Activated B cell treated with CpG ODN at 0.5 μM for 24 hours (primary cell): ENCODE measurements around the gene MNT. TPM values are rescaled to one million over a fixed set of nuclear protein-coding genes. Genes with fewer than 3 reads are reported as not detected.

Experiments
- ATAC-seq: fragments of 200-7000 bp; cut with Tn5 transposase; one replicate; pipeline ENCODE4 v1.10.0; 2021; ENCODE audit warnings: low read depth, mild to moderate bottlenecking, moderate library complexity
- CTCF ChIA-PET: fragments of 350-600 bp; sonication (Branson Sonifier 250); formaldehyde crosslinking; loops from one replicate; lab custom pipeline; 2021; ENCODE audit warnings: antibody characterized with exemption; lab: Charles Lee
- POLR2A ChIA-PET: fragments of 350-600 bp; sonication (Branson Sonifier 250); formaldehyde crosslinking; loops from one replicate; lab custom pipeline; 2021; ENCODE audit warnings: antibody characterized with exemption; lab: Charles Lee
- DNase-seq: peaks from one replicate; pipeline ENCODE4 v3.0.0; 2022
- H3K27ac Mint-ChIP-seq: one replicate; pipeline ENCODE4 v1.8.0; 2020; ENCODE audit warnings: mixed read lengths
- H3K27me3 Mint-ChIP-seq: one replicate; pipeline ENCODE4 v1.8.0; 2021; ENCODE audit warnings: mixed read lengths
- H3K36me3 Mint-ChIP-seq: one replicate; pipeline ENCODE4 v1.8.0; 2021; ENCODE audit warnings: low read depth, mixed read lengths
- H3K4me1 Mint-ChIP-seq: one replicate; pipeline ENCODE4 v1.8.0; 2021; ENCODE audit warnings: mixed read lengths
- H3K4me3 Mint-ChIP-seq: one replicate; pipeline ENCODE4 v1.8.0; 2020; ENCODE audit warnings: mild to moderate bottlenecking, mixed read lengths
- H3K9me3 Mint-ChIP-seq: one replicate; pipeline ENCODE4 v1.8.0; 2020; ENCODE audit warnings: mixed read lengths
- CTCF ChIP-seq: fragments of 200-600 bp; IDR thresholded peaks from one replicate; pipeline ENCODE4 v1.8.0; 2022; ENCODE audit warnings: antibody characterized with exemption, mild to moderate bottlenecking
- intact Hi-C: fragments of 100-400 bp; cut with micrococcal nuclease; formaldehyde crosslinking; loops from one replicate; pipeline ENCODE4 v1.15.1; 2024
- total RNA-seq: library from RNA; stranded (reverse); gene quantifications from 2 replicates; pipeline ENCODE4 v1.2.3, GENCODE V29; 2022

MNT gene
- total RNA-seq, 1 donor from 2014 or later, result 31.3 TPM

DNA sequence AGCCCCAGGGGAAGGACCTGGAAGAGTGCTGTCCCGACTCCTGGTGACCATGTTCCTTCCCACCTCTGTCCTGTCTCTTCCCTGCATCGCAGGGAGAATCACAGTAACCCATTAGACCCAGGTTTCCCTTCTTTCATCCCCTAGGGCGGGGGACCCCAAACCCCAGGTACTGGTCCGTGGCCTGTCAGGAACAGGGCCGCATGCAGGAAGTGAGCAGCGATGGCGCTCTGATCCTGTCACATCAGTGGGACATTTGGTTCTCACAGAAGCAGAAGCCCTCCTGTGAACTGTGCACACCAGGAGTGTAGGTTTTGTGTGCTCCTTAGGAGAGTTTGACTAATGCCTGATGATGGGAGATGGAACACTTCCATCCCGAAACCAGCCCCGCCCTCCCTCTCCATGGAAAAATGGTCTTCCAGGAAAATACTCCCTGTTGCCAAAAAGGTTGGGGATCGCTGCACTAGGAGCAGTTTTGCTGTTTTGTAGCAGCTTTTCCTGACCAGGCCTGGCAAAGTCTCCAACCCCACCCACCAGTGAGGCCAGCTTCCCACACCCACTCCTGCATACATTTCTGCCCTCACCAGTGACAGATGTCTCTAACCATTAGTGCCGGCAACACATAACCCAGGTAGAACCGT, 10.5 kb downstream of the MNT start:
- Mint-ChIP-seq H3K4me1 (peaks cover 30% of the 10 kb centered on the region), H3K36me3 (peaks cover 25% of the 10 kb centered on the region), H3K4me3 (peak overlapping the region; percentile 38), H3K9me3 (no peaks in the 10 kb centered on the region), H3K27ac (peak overlapping the region; percentile 73), H3K27me3 (no peaks in the 10 kb centered on the region)
- DNase-seq (no peak), ATAC-seq (no peak)
- intact Hi-C loops, result no loop called here
- TF ChIP-seq CTCF, result no peak
- ChIA-PET CTCF (interaction anchor here (2.4 kb wide), 1 partner anchor 25 kb away, joined by 23 read pairs; no protein-coding TSS in a partner anchor), POLR2A (interaction anchor here (1.6 to 4.4 kb wide), 2 partner anchors 9 to 12 kb away, joined by 5 to 103 read pairs; partner anchors contain the start of gene MNT)

DNA sequence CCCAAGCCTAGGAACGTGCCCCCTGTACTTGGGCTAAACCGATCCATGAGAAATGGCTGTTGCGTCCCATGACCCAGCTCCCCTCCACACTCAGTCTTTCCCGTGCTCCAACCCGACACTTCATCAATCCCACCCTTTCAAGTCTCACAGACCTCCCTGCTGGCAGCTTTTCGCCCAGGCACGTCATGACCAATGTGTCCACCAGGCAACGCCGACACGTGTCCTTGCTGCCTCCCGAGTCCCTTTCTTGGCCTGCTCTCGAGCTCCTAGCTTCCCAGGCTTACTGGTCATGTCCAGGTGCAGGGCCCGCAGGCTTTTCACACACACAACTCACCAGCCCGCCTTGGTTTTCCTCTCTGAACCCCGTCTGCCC, 12.2 kb downstream of the MNT start:
- ATAC-seq (no peak), DNase-seq (no peak)
- H3K9me3 Mint-ChIP-seq, result no peaks in the 10 kb centered on the region
- H3K36me3 Mint-ChIP-seq, result peaks cover 29% of the 10 kb centered on the region
- no peaks in the 10 kb centered on the region for H3K27me3 Mint-ChIP-seq
- ChIA-PET POLR2A (interaction anchor here (0.7 kb wide), 1 partner anchor 28 kb away, joined by 3 read pairs; no protein-coding TSS in a partner anchor), CTCF (interaction anchor here (0.8 kb wide), 1 partner anchor 27 kb away, joined by 5 read pairs; no protein-coding TSS in a partner anchor)
- H3K4me1 Mint-ChIP-seq, result peaks cover 24% of the 10 kb centered on the region
- H3K4me3 Mint-ChIP-seq, result no peak overlapping the region
- intact Hi-C loops, result no loop called here
- no peak for TF ChIP-seq CTCF
- peak overlapping the region; percentile 36 for H3K27ac Mint-ChIP-seq

DNA sequence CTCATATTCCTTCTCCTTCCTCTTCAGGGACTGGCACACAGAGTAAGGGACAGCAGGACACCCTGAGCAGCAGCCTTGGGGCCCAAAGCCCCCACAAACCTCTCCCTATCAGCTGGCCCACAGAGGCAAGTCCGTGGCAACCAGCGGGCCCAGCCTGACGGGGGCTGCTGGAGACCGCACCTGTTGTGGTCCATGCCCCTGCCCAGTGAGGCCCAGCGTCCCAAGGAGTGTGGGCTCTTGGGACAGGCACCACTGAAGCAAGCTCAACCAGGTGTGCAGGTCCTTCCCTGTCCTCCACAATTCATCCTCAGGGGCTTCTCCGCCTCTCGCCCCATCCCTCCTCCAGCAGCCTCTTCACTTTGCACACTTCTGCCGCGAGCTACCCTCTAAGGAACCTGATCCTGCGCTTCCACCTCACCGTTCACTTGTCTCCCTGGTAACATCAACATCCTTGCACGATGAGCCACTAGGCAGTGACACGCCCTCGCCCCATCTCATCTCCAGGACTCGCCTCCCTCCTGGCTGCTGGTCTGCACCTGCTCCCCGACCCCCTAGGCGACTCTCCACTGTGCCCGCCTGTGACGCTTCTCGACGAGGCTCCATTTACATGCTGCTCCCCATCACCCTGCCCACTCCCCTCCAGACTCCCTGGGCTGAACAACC, 12.7 kb downstream of the MNT start:
- peaks cover 24% of the 10 kb centered on the region for H3K4me1 Mint-ChIP-seq
- no peaks in the 10 kb centered on the region for H3K9me3 Mint-ChIP-seq
- ChIA-PET POLR2A (interaction anchor here (0.7 kb wide), 2 partner anchors 11 to 28 kb away, joined by 3 read pairs; no protein-coding TSS in a partner anchor), CTCF (interaction anchor here (0.8 kb wide), 1 partner anchor 28 kb away, joined by 5 read pairs; no protein-coding TSS in a partner anchor)
- intact Hi-C loops, result no loop called here
- no peaks in the 10 kb centered on the region for H3K27me3 Mint-ChIP-seq
- H3K27ac Mint-ChIP-seq, result peak overlapping the region; percentile 36
- peaks cover 29% of the 10 kb centered on the region for H3K36me3 Mint-ChIP-seq
- H3K4me3 Mint-ChIP-seq, result no peak overlapping the region
- no peak for DNase-seq
- no peak for TF ChIP-seq CTCF
- ATAC-seq, result no peak

- no peaks in the 10 kb centered on the region for H3K27me3 Mint-ChIP-seq
- H3K4me1 Mint-ChIP-seq, result peaks cover 22% of the 10 kb centered on the region
- intact Hi-C loops, result no loop called here
- no peak overlapping the region for H3K4me3 Mint-ChIP-seq
- no peak for TF ChIP-seq CTCF
- ATAC-seq (no peak), DNase-seq (no peak)
- H3K36me3 Mint-ChIP-seq, result peaks cover 28% of the 10 kb centered on the region
- H3K27ac Mint-ChIP-seq, result no peak overlapping the region
- ChIA-PET POLR2A (interaction anchor here (0.7 to 1.2 kb wide), 2 partner anchors 12 to 82 kb away, joined by 3 read pairs; no protein-coding TSS in a partner anchor), CTCF (no interaction called here)
- no peaks in the 10 kb centered on the region for H3K9me3 Mint-ChIP-seq
These were observed 13.5 kb downstream of the MNT start for GRCh38 chr17:2387086-2388019.
